MM.1S (cell line): ENCODE data around the gene CEACAM18.

ENCODE experiments used
- DNase-seq: peaks from one replicate; pipeline ENCODE4 v3.0.0-alpha.2; 2015
- H2AFZ ChIP-seq: fragments of 300-600 bp; sonication (generic); 2 replicates; pipeline ENCODE4 v1.6.0; 2016; ENCODE audit warnings: antibody characterized with exemption, low read length
- H3F3A ChIP-seq: fragments of 300-600 bp; sonication (generic); 2 replicates; pipeline ENCODE4 v1.6.1; 2016; ENCODE audit warnings: mild to moderate bottlenecking, antibody characterized with exemption, low read length, moderate library complexity, mixed read lengths; ENCODE audit not compliant: insufficient read depth
- H3K27ac ChIP-seq: fragments of 300-600 bp; sonication (generic); 2 replicates; pipeline ENCODE4 v1.5.1; 2016; ENCODE audit warnings: mild to moderate bottlenecking, low read length
- H3K27me3 ChIP-seq: fragments of 300-600 bp; sonication (generic); replicated peaks from 2 replicates; pipeline ENCODE4 v1.6.0; 2016; ENCODE audit warnings: low read length; ENCODE audit not compliant: insufficient read depth
- H3K36me3 ChIP-seq: fragments of 300-600 bp; sonication (generic); replicated peaks from 2 replicates; pipeline ENCODE4 v1.6.1; 2016; ENCODE audit warnings: mild to moderate bottlenecking, low read length, mixed read lengths; ENCODE audit not compliant: insufficient read depth
- H3K4me1 ChIP-seq: fragments of 300-600 bp; sonication (generic); 2 replicates; pipeline ENCODE4 v1.6.1; 2016; ENCODE audit warnings: low read length, mixed read lengths
- H3K4me2 ChIP-seq: fragments of 300-600 bp; sonication (generic); 2 replicates; pipeline ENCODE4 v1.6.0; 2016; ENCODE audit warnings: low read depth, low read length
- H3K4me3 ChIP-seq: fragments of 300-600 bp; sonication (generic); 2 replicates; pipeline ENCODE4 v1.5.1; 2016; ENCODE audit warnings: low read length, mixed read lengths
- H3K79me2 ChIP-seq: fragments of 300-600 bp; sonication (generic); 2 replicates; pipeline ENCODE4 v1.6.1; 2016; ENCODE audit warnings: mixed run types, low read length, mixed read lengths
- H3K9ac ChIP-seq: fragments of 300-600 bp; sonication (generic); 2 replicates; pipeline ENCODE4 v1.6.1; 2016; ENCODE audit warnings: low read length, mixed read lengths
- H3K9me2 ChIP-seq: fragments of 300-600 bp; sonication (generic); replicated peaks from 2 replicates; pipeline ENCODE4 v1.6.1; 2016; ENCODE audit warnings: mild to moderate bottlenecking, low read length, mixed read lengths; ENCODE audit not compliant: insufficient read depth
- H3K9me3 ChIP-seq: fragments of 300-600 bp; sonication (generic); replicated peaks from 2 replicates; pipeline ENCODE4 v1.6.1; 2016; ENCODE audit warnings: mild to moderate bottlenecking, low read length, mixed read lengths; ENCODE audit not compliant: insufficient read depth
- H4K20me1 ChIP-seq: fragments of 300-600 bp; sonication (generic); 2 replicates; pipeline ENCODE4 v1.6.1; 2016; ENCODE audit warnings: mild to moderate bottlenecking, low read length, moderate library complexity, mixed read lengths; ENCODE audit not compliant: insufficient read depth
- CTCF ChIP-seq: fragments of 300-600 bp; sonication (generic); IDR thresholded peaks from 2 replicates; pipeline ENCODE4 v1.5.1; 2016; ENCODE audit warnings: antibody characterized with exemption, low read length, mixed read lengths
- EZH2 ChIP-seq: fragments of 300-600 bp; sonication (generic); optimal IDR thresholded peaks from 2 replicates; pipeline ENCODE3; 2017; ENCODE audit warnings: low read depth, mild to moderate bottlenecking, antibody characterized with exemption, low read length, mixed read lengths
- EZH2phosphoT487 ChIP-seq: fragments of 300-600 bp; sonication (generic); IDR thresholded peaks from 2 replicates; pipeline ENCODE4 v1.6.1; 2018; ENCODE audit warnings: antibody characterized with exemption, low read length

The CEACAM18 gene

GRCh38 chr19:51521357-51521756 is 43.0 kb downstream of the CEACAM18 start:
- no peaks in the 10 kb centered on the region for H3K9me2 ChIP-seq
- no peak for TF ChIP-seq EZH2phosphoT487
- no peak for TF ChIP-seq CTCF
- no peak for TF ChIP-seq EZH2
- no peak overlapping the region for H3K9ac ChIP-seq
- DNase-seq, result no peak
- H3K27me3 ChIP-seq, result no peaks in the 10 kb centered on the region
- H3K4me3 ChIP-seq, result no peak overlapping the region
- H2AFZ ChIP-seq, result no peak overlapping the region
- H3K79me2 ChIP-seq, result no peaks in the 10 kb centered on the region
- no peak overlapping the region for H3K27ac ChIP-seq
- H3K36me3 ChIP-seq, result no peaks in the 10 kb centered on the region
- H4K20me1 ChIP-seq, result no peaks in the 10 kb centered on the region
- H3K4me2 ChIP-seq, result no peak overlapping the region
- no peaks in the 10 kb centered on the region for H3F3A ChIP-seq
- no peaks in the 10 kb centered on the region for H3K9me3 ChIP-seq
- H3K4me1 ChIP-seq, result no peaks in the 10 kb centered on the region

- Histone ChIP-seq H3K36me3 (no peaks in the 10 kb centered on the region), H3K4me2 (no peak overlapping the region), H3K4me1 (no peaks in the 10 kb centered on the region), H3K79me2 (no peaks in the 10 kb centered on the region), H3K9me3 (no peaks in the 10 kb centered on the region), H3K27ac (no peak overlapping the region), H3K9me2 (no peaks in the 10 kb centered on the region), H3F3A (no peaks in the 10 kb centered on the region), H3K9ac (no peak overlapping the region), H4K20me1 (no peaks in the 10 kb centered on the region), H2AFZ (no peak overlapping the region), H3K27me3 (no peaks in the 10 kb centered on the region), H3K4me3 (no peak overlapping the region)
- no peak for TF ChIP-seq CTCF
- no peak for TF ChIP-seq EZH2phosphoT487
- no peak for TF ChIP-seq EZH2
- DNase-seq, result no peak
These were observed 43.4 kb downstream of the CEACAM18 start for GRCh38 chr19:51521781-51522180.

- H3K9me2 ChIP-seq, result no peaks in the 10 kb centered on the region
- no peaks in the 10 kb centered on the region for H3K79me2 ChIP-seq
- no peaks in the 10 kb centered on the region for H3F3A ChIP-seq
- H3K9ac ChIP-seq, result no peak overlapping the region
- H3K36me3 ChIP-seq, result no peaks in the 10 kb centered on the region
- DNase-seq, result no peak
- no peaks in the 10 kb centered on the region for H3K27me3 ChIP-seq
- no peaks in the 10 kb centered on the region for H3K4me1 ChIP-seq
- TF ChIP-seq EZH2phosphoT487, result no peak
- TF ChIP-seq EZH2, result no peak
- no peak for TF ChIP-seq CTCF
- no peak overlapping the region for H3K4me3 ChIP-seq
- no peaks in the 10 kb centered on the region for H4K20me1 ChIP-seq
- H3K27ac ChIP-seq, result no peak overlapping the region
- H3K4me2 ChIP-seq, result no peak overlapping the region
- no peak overlapping the region for H2AFZ ChIP-seq
- no peaks in the 10 kb centered on the region for H3K9me3 ChIP-seq
These were observed 46.4 kb downstream of the CEACAM18 start for GRCh38 chr19:51524666-51525264.
